HL-60/S4 treated with retinoic acid at 250 ng/mL for 4 days and 3 days (cell line): ENCODE results near the gene ATP5PB.

Experiments used
- in situ Hi-C: fragments of 300-500 bp; cut with MboI; formaldehyde crosslinking; loops from 2 replicates; pipeline ENCODE4 v1.7.0; 2022; ENCODE audit warnings: low sequenced_read_pairs

The ATP5PB gene

DNA sequence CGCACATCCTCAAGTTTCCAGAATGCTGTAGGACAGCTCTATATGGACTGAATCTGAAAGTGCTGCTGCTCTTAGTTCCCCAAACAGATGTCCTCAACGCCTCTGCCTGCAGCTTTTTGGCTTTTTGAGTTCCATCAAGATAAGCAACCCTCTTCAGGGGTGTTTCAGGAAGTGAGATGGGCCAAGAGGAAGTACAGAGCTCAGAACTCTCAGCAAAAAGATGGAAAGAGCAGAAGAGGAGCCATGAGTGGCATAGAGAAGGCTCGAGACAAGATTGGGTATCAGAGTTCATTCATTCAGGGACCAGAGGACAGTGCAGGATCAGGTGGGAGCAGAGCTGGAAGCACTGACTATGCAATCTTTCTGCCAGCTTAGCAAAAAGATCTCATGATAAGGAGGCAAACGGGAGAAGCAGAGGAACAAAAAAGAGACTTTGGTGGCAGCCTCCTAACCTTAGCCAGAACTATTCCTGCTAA is 54.4 kb downstream of the ATP5PB start, which contains the start of the genes ADORA3 and TMIGD3:
TSS of gene ADORA3 (minus strand) at position 49 of the 476 bp plus-strand sequence. CDS start 279 bp downstream, outside the sequence.
TSS of gene TMIGD3 (minus strand) at position 49 of the 476 bp plus-strand sequence. CDS start 279 bp downstream, outside the sequence.
- in situ Hi-C loops = no loop called here

DNA sequence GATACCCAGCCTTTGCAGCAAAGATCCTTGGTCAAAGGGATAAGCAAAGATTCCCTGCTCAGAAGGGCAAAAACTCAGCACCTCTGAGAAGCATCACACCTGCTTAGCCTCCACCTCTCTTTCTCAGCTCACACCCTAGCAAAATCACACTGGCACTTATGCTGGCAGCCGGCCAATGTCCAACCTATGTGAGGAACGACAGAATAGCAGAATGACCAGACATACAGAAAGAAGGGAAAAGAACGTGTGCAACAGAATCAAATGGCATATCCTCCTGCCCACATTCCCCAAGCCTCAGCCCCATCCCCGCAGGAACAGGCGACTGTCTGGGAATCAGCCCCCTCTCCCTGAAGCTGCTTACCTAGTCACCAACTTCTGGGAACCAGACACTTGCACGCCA is 54.8 kb downstream of the ATP5PB start:
- in situ Hi-C loops = no loop called here

DNA sequence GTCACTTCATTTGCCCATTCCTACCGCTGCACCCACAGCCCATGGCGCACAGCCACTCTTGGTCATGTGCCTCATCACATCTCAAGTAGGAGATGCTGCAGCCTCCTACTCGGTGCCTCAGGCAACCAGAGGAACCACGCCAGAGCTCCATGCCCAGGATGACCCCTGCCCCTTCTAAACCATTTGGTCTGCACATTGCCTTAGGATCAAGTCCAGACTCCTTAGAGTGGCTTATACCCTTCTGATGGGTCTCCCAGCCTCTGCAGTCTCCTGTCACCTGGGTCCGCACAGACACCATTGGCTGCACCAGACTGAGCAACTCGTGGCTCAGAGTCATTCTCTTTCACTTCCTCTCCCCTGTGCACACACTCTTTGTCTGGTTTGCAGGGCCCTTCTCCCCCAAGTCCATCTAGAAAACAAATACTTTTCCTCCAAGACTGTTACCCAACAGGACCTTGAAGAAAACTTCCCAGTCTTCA is 56.4 kb downstream of the ATP5PB start:
- in situ Hi-C loops = no loop called here

DNA sequence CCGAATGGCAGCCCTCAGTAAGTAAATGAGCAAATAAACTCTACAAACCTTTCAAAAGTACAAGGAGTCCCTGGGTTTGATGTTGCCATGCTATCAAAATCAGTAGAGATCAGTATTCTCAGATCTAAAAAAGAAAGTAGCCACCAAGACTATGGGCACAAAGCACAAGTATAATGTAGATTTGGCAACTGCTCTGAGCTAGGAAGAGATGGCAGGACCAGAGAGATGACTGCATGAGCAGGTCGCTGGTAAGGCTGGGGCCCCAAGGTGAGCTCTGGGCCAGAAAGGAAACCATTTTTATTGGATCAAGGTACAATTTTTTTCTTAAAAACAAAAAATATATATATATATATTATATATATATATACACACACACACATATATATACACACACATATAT is 57.3 kb downstream of the ATP5PB start:
- in situ Hi-C loops = no loop called here

DNA sequence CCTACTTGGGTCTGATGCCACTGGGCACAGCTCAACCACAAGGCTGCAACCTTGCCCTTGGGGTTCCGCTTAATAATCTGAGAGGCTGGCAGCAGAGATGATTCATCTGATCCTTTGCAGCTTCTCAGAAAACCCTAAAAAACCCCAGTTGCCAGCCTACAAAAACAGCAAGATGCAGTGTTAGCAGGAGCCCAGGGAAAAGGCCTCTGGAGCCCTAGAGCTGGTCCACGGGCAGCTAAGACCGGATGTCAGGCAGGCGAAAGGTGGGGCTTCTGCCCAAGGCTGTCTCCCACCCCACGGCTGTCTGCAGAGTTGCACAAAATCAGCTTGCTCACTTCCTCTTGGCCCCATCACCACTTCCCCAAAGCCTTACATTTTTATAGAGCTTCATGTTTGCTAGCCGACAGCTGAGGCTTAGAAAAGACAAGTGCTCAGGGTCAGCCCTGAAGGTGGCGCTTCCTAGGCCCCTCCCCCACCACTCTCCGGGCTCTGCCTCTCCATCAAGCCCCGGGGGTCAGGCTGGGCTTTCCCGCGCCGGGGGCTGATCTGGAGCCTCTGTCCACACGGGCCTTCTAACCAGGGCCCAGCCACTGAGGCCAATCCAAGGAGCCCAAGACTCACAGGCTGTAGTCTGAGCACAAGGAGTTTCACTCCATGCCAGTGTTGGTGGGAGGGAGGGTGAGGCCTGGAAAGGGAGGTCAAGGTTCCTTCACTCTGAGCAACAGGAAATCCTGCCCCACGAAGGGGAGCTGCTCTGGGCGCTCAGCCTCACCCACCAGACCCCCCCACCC is 58.3 kb downstream of the ATP5PB start:
- in situ Hi-C loops = no loop called here

DNA sequence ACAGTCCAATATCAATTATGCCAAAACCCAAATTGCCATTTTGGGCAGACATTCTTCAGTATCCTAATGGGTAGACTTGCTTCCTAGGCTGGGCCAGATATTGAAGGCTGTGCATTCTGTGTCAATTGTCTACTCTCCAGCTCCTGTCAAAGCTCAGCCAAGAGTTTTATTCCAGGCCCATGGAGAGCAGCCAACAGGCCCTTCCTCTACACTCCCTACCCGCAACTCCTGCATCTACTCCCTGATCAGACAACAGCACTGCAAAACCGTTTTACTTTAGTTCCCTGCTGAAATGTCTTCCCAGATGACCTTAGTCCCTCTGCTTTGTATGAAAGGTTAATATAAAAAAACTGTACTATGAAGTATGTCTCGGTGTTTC is 60.7 kb downstream of the ATP5PB start:
- in situ Hi-C loops = no loop called here

DNA sequence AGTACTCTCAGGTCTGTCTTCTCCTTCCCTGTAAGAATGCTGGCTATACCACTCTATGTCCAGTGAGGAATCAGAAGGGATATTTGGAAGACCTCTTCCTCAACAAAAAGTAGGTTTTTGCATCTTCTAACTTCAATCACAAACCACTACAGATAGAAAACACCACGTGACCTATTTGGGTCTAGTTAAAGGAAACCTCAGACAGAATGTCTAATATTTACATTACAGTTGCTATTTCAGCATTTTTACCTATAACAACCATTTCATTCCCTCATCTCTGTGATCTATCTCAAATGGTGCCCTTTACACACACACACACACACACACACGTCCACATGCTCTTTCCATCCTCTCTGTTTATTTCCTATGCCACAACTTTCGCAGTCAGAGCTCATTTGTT is 62.1 kb downstream of the ATP5PB start:
- in situ Hi-C loops = no loop called here
